ENCODE measurements around the gene GMDS. TPM values are rescaled to one million over a fixed set of nuclear protein-coding genes. Genes with fewer than 3 reads are reported as not detected.

The GMDS gene
- total RNA-seq, 1 experiment from 2014 or later, result 27.6 TPM

- H2BK15ac ChIP-seq (ENCODE audit: low read depth, low read length), result no peak overlapping the region
- no peak overlapping the region for H4K91ac ChIP-seq (ENCODE audit: insufficient read length, low read depth, low read length)
- no peak overlapping the region for H3K4ac ChIP-seq (ENCODE audit: low read depth, low read length)
- no peaks in the 10 kb centered on the region for H3K4me1 ChIP-seq (ENCODE audit: insufficient read depth, low read length)
- H3K79me2 ChIP-seq (ENCODE audit: insufficient read depth, low read length), result no peaks in the 10 kb centered on the region; the same call in 1 of the 2 replicates
- TF ChIP-seq CTCF (conservative IDR thresholded peaks at IDR 0.05), result no peak
- H3K56ac ChIP-seq (ENCODE audit: insufficient read length, low read depth, low read length), result no peak overlapping the region
- H3K23ac ChIP-seq (ENCODE audit: insufficient read length, low read depth, low read length), result no peak overlapping the region
- no peak overlapping the region for H2BK120ac ChIP-seq (ENCODE audit: low read depth, low read length, poor library complexity, severe bottlenecking)
- no peaks in the 10 kb centered on the region for H3K79me1 ChIP-seq (ENCODE audit: insufficient read depth, low read depth, low read length, poor library complexity, severe bottlenecking)
- H3T11ph ChIP-seq (ENCODE audit: low read length), result no peak overlapping the region
- no CpG with 5 or more reads among the region's 4 CpGs for WGBS (ENCODE audit: extremely low coverage, insufficient read length, low lambda C conversion rate)
- Mint-ChIP-seq H3K27ac (no peak overlapping the region), H3K27me3 (ENCODE audit: low read depth) (no peaks in the 10 kb centered on the region), H3K4me3 (no peak overlapping the region), H3K4me1 (peaks cover 0 to 3% of the 10 kb centered on the region in 2 experiments; a peak in 1 of 4 replicates), H3K9me3 (peaks cover 12 to 13% of the 10 kb centered on the region in 2 experiments), H3K36me3 (ENCODE audit: insufficient read depth in 1 of 3, low read depth in 3 of 3) (peaks cover 4 to 11% (median 6%) of the 10 kb centered on the region in 3 experiments; a peak in 4 of 7 replicates)
- H4K5ac ChIP-seq (ENCODE audit: insufficient read length, low read depth, low read length), result no peak overlapping the region
- no peak for DNase-seq
- H4K8ac ChIP-seq (replicated peaks; ENCODE audit: insufficient read length, low read depth, low read length), result no peak overlapping the region
- H3K18ac ChIP-seq (ENCODE audit: insufficient read length, low read depth, low read length), result no peak overlapping the region
- H2BK5ac ChIP-seq (ENCODE audit: insufficient read length, low read length), result no peak overlapping the region
- H2BK20ac ChIP-seq (ENCODE audit: low read depth, low read length, poor library complexity, severe bottlenecking), result no peak overlapping the region
- no peaks in the 10 kb centered on the region for H3K23me2 ChIP-seq (ENCODE audit: insufficient read length, low read depth, low read length, poor library complexity, severe bottlenecking)
- no peak overlapping the region for H3K4me2 ChIP-seq (ENCODE audit: insufficient read depth, insufficient read length, low read length)
- H3K14ac ChIP-seq (ENCODE audit: insufficient read depth, low read length), result no peak overlapping the region
- no peaks in the 10 kb centered on the region for H4K20me1 ChIP-seq (ENCODE audit: control insufficient read depth, insufficient read depth, insufficient read length)
- H3K9me3 ChIP-seq (ENCODE audit: control insufficient read depth, low read depth, low read length), result no peaks in the 10 kb centered on the region
- H2AK5ac ChIP-seq (ENCODE audit: insufficient read length, low read length), result no peak overlapping the region
- H3K27me3 ChIP-seq (ENCODE audit: insufficient read depth, low read length), result no peaks in the 10 kb centered on the region
- no peak overlapping the region for H2BK12ac ChIP-seq (ENCODE audit: insufficient read length, low read depth, low read length)
- H3K9ac ChIP-seq (ENCODE audit: extremely low read depth, insufficient read length, low read length), result no peak overlapping the region
- no peak overlapping the region for H3K27ac ChIP-seq (ENCODE audit: insufficient read length, low read depth, low read length)
- no peak overlapping the region for H2AFZ ChIP-seq (ENCODE audit: low read length)
Measured at GRCh38 chr6:2178125-2178524, 67.3 kb downstream of the GMDS start.
